ENCODE results near the gene TMEM255B. TPM values are rescaled to one million over a fixed set of nuclear protein-coding genes. Genes with fewer than 3 reads are reported as not detected.
A peak's percentile ranks its signal among the peaks of the same experiment; 100 is the strongest.
"Not testable (repeated sequence)": the region's sequence is repeated elsewhere in the genome, so short reads cannot be mapped to it uniquely, and the experiment has no call there.

The TMEM255B gene
- polyA plus RNA-seq, 2 donors = 3.1 to 6.8 TPM

DNA sequence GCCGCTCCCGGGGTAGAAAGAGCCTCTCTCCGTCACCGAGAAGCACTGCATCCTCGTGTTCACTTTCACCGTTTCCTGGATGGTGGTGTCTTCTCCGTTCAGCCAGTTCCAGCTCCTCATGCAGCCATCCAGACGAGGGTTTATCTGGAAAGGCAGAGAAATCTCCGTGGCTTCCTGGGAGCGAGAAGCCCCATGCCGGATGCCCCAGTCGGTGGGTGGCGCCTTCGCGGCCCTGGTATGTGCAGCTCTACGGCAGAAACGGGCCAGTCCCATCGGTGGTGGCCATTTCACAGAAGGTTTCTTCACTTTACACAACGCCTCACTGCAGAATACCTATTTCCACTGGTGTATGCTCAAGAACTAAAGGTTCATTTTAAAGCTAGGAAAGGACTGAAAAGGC is 68.0 kb downstream of the TMEM255B start:
- Histone ChIP-seq H3K9me3 (ENCODE audit: control insufficient read depth in 2 of 2, insufficient read depth in 1 of 2, low read depth in 1 of 2, low read length in 1 of 2) (no peaks in the 10 kb centered on the region), H3K36me3 (ENCODE audit: control insufficient read depth in 2 of 2, insufficient read depth in 2 of 2, low read length in 1 of 2) (peaks cover 3 to 45% of the 10 kb centered on the region in 2 donors), H3K4me3 (ENCODE audit: low read depth in 1 of 2, low read length in 2 of 2) (no peak overlapping the region), H3K27me3 (ENCODE audit: control insufficient read depth in 1 of 2, insufficient read depth in 2 of 2, low read length in 2 of 2) (no peaks in the 10 kb centered on the region), H3K27ac (ENCODE audit: low read depth in 2 of 2, low read length in 1 of 2) (no peak overlapping the region), H3K4me1 (ENCODE audit: control insufficient read depth in 2 of 2, insufficient read depth in 2 of 2, low read length in 1 of 2) (peaks cover 0 to 3% of the 10 kb centered on the region in 2 donors)
- 92 to 93% methylated on average over 19 of the region's 19 CpGs for whole genome bisulfite sequencing, 2 donors

DNA sequence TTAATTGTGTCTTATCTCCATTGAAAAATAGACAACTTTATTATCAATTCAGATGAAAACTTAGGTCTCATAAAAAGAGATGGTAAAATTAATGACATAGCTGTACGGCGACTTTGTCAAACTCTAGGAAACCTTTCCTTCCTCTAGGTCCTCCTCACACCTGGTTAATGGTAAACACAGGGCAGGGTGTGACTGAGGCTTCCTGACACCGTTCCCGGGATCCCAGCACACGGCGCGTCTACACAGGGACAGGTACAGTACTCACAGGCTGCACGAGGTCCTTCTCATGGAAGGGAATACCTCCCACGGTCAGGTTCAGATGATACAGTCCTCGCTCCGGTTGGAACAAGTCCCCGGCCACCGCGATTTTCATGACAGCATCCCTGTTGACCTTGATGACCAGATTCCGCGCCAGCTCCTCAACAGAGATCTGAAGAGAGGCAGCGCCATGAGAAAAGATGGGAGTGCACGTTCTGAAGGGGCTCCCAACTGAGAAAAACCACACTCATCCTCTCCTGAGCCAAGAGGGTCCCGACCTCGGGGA is 69.3 kb downstream of the TMEM255B start:
- 95 to 96% methylated on average over 20 of the region's 20 CpGs for WGBS, 2 donors
- Histone ChIP-seq H3K9me3 (ENCODE audit: control insufficient read depth in 2 of 2, insufficient read depth in 1 of 2, low read depth in 1 of 2, low read length in 1 of 2) (no peaks in the 10 kb centered on the region), H3K36me3 (ENCODE audit: control insufficient read depth in 2 of 2, insufficient read depth in 2 of 2, low read length in 1 of 2) (peaks cover 3 to 45% of the 10 kb centered on the region in 2 donors), H3K27me3 (ENCODE audit: control insufficient read depth in 1 of 2, insufficient read depth in 2 of 2, low read length in 2 of 2) (no peaks in the 10 kb centered on the region), H3K4me1 (ENCODE audit: control insufficient read depth in 2 of 2, insufficient read depth in 2 of 2, low read length in 1 of 2) (no peaks in the 10 kb centered on the region), H3K27ac (ENCODE audit: low read depth in 2 of 2, low read length in 1 of 2) (no peak overlapping the region), H3K4me3 (ENCODE audit: low read depth in 1 of 2, low read length in 2 of 2) (no peak overlapping the region)

DNA sequence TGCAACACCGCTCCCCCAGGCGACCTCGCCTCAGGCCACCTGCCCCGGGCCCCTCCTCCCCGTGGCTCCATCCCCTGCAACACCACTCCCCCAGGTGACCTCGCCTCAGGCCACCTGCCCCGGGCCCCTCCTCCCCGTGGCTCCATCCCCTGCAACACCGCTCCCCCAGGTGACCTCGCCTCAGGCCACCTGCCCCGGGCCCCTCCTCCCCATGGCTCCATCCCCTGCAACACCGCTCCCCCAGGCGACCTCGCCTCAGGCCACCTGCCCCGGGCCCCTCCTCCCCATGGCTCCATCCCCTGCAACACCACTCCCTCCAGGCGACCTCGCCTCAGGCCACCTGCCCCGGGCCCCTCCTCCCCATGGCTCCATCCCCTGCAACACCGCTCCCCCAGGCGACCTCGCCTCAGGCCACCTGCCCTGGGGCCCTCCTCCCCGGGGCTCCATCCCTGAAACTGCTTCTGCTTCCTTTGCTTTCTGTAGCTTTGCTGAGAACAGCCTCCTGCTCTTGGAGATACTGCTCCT is 71.5 kb downstream of the TMEM255B start:
- 84 to 92% methylated on average over 8 to 22 of the region's 22 CpGs for WGBS, 2 donors
- not testable (repeated sequence) for H3K27me3 ChIP-seq (ENCODE audit: control insufficient read depth in 1 of 2, insufficient read depth in 2 of 2, low read length in 2 of 2); H3K4me1 ChIP-seq (ENCODE audit: control insufficient read depth in 2 of 2, insufficient read depth in 2 of 2, low read length in 1 of 2); H3K27ac ChIP-seq (ENCODE audit: low read depth in 2 of 2, low read length in 1 of 2); H3K9me3 ChIP-seq (ENCODE audit: control insufficient read depth in 2 of 2, insufficient read depth in 1 of 2, low read depth in 1 of 2, low read length in 1 of 2); H3K4me3 ChIP-seq (ENCODE audit: low read depth in 1 of 2, low read length in 2 of 2)
- H3K36me3 ChIP-seq (ENCODE audit: control insufficient read depth in 2 of 2, insufficient read depth in 2 of 2, low read length in 1 of 2) = peaks cover 3 to 54% of the 10 kb centered on the region in 2 donors

DNA sequence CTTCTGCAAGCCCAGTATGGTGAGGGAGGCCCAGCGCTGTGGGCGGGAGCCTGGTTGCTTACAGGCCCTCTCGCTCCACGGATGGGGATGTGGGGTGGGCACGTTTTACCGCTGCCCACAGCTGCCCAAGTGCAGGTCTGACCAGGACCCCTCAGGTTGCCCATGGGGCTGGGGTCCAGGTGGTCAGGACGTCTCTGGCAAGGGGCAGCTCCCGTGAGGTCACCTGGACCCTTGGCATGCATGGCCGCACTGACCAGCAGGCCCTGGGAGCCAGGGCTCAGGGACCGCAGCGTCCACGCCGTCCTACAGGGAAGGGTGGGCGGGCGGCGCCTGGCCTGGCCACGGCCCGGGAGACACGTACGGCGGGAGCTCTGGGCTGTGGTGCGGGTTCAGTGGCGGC is 72.0 kb downstream of the TMEM255B start:
- Histone ChIP-seq H3K4me3 (ENCODE audit: low read depth in 1 of 2, low read length in 2 of 2) (no peak overlapping the region), H3K27ac (ENCODE audit: low read depth in 2 of 2, low read length in 1 of 2) (no peak overlapping the region), H3K36me3 (ENCODE audit: control insufficient read depth in 2 of 2, insufficient read depth in 2 of 2, low read length in 1 of 2) (peaks cover 3 to 54% of the 10 kb centered on the region in 2 donors), H3K9me3 (ENCODE audit: control insufficient read depth in 2 of 2, insufficient read depth in 1 of 2, low read depth in 1 of 2, low read length in 1 of 2) (no peaks in the 10 kb centered on the region), H3K27me3 (ENCODE audit: control insufficient read depth in 1 of 2, insufficient read depth in 2 of 2, low read length in 2 of 2) (no peaks in the 10 kb centered on the region), H3K4me1 (ENCODE audit: control insufficient read depth in 2 of 2, insufficient read depth in 2 of 2, low read length in 1 of 2) (peaks cover 0 to 2% of the 10 kb centered on the region in 2 donors)
- 88 to 91% methylated on average over 23 of the region's 23 CpGs for WGBS, 2 donors

DNA sequence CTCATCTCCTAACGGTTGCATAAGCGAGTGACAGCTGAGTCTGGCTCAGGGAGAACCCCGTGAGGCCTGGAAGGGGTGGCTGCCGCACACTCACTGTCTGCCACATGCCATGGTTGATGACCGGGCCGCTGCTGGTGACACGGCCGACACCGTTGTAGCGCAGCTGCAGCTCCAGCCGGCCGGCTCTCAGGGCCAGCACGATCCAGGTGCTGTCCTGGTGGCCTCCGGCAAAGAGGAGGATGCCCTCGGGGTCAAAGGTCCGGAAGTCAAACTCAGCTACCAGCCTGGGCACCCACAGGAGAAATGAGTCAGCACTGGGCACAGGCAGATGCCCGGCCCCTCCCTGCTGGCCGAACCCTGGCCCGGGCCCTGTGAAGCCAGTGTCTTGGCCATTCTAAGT is 73.2 kb downstream of the TMEM255B start:
- Histone ChIP-seq H3K4me1 (ENCODE audit: control insufficient read depth in 2 of 2, insufficient read depth in 2 of 2, low read length in 1 of 2) (peaks cover 2 to 5% of the 10 kb centered on the region in 2 donors), H3K27me3 (ENCODE audit: control insufficient read depth in 1 of 2, insufficient read depth in 2 of 2, low read length in 2 of 2) (no peaks in the 10 kb centered on the region), H3K36me3 (ENCODE audit: control insufficient read depth in 2 of 2, insufficient read depth in 2 of 2, low read length in 1 of 2) (peaks cover 3 to 47% of the 10 kb centered on the region in 2 donors), H3K4me3 (ENCODE audit: low read depth in 1 of 2, low read length in 2 of 2) (no peak overlapping the region), H3K27ac (ENCODE audit: low read depth in 2 of 2, low read length in 1 of 2) (no peak overlapping the region), H3K9me3 (ENCODE audit: control insufficient read depth in 2 of 2, insufficient read depth in 1 of 2, low read depth in 1 of 2, low read length in 1 of 2) (no peaks in the 10 kb centered on the region)
- 82 to 87% methylated on average over 19 of the region's 19 CpGs for WGBS, 2 donors

DNA sequence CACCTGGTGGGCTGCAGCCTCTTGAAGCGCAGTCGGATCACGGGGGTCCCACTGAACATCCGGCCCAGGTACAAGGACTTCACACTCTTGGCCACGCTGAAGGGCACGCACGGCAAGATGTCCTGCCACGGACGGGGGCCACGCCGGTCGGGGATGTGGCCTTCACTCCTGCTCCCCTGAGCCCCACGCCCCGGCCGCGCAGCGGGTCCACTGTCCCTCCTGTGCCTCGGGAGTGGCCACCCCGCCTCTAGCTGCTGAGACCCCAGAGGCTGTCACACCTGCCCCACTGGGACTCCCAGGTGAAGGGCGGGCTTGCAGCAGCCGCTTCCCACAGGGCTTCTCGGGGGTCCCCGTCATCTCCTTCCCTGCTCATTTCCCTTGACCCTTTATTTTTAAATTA is 73.6 kb downstream of the TMEM255B start:
- Histone ChIP-seq H3K9me3 (ENCODE audit: control insufficient read depth in 2 of 2, insufficient read depth in 1 of 2, low read depth in 1 of 2, low read length in 1 of 2) (no peaks in the 10 kb centered on the region), H3K4me1 (ENCODE audit: control insufficient read depth in 2 of 2, insufficient read depth in 2 of 2, low read length in 1 of 2) (peaks cover 2 to 9% of the 10 kb centered on the region in 2 donors), H3K4me3 (ENCODE audit: low read depth in 1 of 2, low read length in 2 of 2) (no peak overlapping the region), H3K27ac (ENCODE audit: low read depth in 2 of 2, low read length in 1 of 2) (no peak overlapping the region), H3K36me3 (ENCODE audit: control insufficient read depth in 2 of 2, insufficient read depth in 2 of 2, low read length in 1 of 2) (peaks cover 0 to 42% of the 10 kb centered on the region in 2 donors), H3K27me3 (ENCODE audit: control insufficient read depth in 1 of 2, insufficient read depth in 2 of 2, low read length in 2 of 2) (no peaks in the 10 kb centered on the region)
- 94 to 95% methylated on average over 23 of the region's 23 CpGs for WGBS, 2 donors

DNA sequence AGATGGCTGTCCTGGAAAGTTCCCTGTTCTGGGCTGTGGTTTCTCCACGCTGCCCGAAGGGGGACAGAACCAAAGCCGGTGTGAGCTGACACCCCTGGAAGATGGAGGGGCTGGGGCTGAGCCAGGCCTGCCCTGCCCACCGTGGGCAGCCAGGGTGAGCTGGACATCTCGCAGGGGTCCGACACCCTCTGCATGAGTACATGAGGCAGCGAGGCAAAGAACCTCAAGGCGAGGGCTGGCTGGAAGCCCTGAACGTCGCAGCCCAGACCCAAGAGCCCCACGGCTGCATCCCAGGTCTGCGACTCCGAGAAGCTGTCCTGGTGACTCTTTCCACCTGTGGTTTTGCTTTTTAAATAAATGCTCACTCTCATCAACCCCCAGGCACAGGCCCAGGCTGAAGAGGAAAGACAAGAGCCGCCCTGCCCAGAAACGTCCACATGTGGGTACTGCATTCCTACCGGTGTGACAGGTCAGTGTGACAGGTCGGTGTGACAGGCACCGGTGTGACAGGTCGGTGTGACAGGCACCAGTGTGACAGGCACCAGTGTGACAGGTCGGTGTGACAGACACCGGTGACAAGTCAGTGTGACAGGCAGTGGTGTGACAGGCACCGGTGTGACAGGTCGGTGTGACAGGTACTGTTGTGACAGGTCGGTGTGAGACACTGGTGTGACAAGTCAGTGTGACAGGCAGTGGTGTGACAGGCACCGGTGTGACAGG is 74.2 kb downstream of the TMEM255B start:
- peaks cover 7 to 16% of the 10 kb centered on the region in 2 donors for H3K4me1 ChIP-seq (ENCODE audit: control insufficient read depth in 2 of 2, insufficient read depth in 2 of 2, low read length in 1 of 2)
- 90 to 93% methylated on average over 25 of the region's 25 CpGs for WGBS, 2 donors
- H3K36me3 ChIP-seq (ENCODE audit: control insufficient read depth in 2 of 2, insufficient read depth in 2 of 2, low read length in 1 of 2) = peaks cover 0 to 42% of the 10 kb centered on the region in 2 donors

DNA sequence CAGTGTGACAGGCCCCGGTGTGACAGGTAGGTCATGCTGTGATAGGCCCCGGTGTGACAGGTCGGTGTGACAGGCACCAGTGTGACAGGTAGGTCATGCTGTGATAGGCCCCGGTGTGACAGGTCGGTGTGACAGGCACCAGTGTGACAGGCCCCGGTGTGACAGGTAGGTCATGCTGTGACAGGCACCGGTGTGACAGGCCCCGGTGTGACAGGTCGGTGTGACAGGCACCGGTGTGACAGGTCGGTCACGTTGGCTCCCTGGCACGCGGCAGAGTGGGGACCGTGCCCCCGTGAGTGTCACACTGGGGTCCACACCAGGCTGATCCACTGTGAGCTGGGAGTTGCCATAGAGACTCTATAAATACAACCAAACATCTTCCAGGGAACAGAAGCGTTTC is 75.0 kb downstream of the TMEM255B start:
- H3K36me3 ChIP-seq (ENCODE audit: control insufficient read depth in 2 of 2, insufficient read depth in 2 of 2, low read length in 1 of 2) = peaks cover 0 to 40% of the 10 kb centered on the region in 2 donors
- peak overlapping the region in 1 of 2 donors; percentile 1 for H3K27ac ChIP-seq (ENCODE audit: low read depth in 2 of 2, low read length in 1 of 2)
- WGBS, 2 donors = 78 to 85% methylated on average over 17 of the region's 17 CpGs

More for the DNA sequence above, 74.2 kb downstream of the TMEM255B start:
- Histone ChIP-seq H3K4me3 (ENCODE audit: low read depth in 1 of 2, low read length in 2 of 2) (no peak overlapping the region), H3K27ac (ENCODE audit: low read depth in 2 of 2, low read length in 1 of 2) (no peak overlapping the region), H3K27me3 (ENCODE audit: control insufficient read depth in 1 of 2, insufficient read depth in 2 of 2, low read length in 2 of 2) (no peaks in the 10 kb centered on the region), H3K9me3 (ENCODE audit: control insufficient read depth in 2 of 2, insufficient read depth in 1 of 2, low read depth in 1 of 2, low read length in 1 of 2) (no peaks in the 10 kb centered on the region)

DNA sequence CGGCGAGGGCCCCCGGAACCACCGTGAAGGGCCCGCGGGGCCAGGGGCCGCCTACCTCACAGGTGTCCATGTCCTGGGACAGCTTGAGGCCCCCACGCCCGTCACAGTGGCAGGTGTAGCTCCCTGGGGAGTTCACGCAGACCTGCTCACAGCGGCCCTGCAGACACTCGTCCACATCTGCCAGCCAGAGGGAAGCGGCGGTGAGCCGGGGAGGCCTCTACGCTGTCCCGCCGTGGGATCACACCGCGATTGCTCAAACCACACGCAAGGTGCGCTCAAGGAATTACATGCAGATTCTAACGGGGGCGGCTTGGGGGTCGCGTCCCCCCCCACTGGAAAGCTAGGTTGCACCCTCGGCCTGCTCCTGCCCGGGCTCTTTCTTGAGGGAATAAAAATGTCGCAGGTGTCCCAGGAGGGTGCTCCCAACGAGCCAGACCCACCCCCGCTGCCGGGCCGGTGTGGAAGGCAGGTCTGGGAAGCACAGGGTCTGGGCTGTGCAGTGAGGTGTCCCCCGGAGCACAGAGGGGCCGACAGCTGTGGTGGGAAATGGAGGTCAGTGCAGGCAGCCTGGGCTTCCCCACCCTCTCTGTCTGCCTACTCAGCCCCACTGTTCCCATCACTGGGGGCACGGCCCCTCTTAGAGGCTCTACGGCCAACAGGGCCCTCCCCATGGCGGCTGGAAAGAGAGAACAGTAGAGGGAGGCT is 75.6 kb downstream of the TMEM255B start:
- Histone ChIP-seq H3K27me3 (ENCODE audit: control insufficient read depth in 1 of 2, insufficient read depth in 2 of 2, low read length in 2 of 2) (no peaks in the 10 kb centered on the region), H3K27ac (ENCODE audit: low read depth in 2 of 2, low read length in 1 of 2) (peak overlapping the region in 1 of 2 donors; percentile 1), H3K9me3 (ENCODE audit: control insufficient read depth in 2 of 2, insufficient read depth in 1 of 2, low read depth in 1 of 2, low read length in 1 of 2) (no peaks in the 10 kb centered on the region), H3K36me3 (ENCODE audit: control insufficient read depth in 2 of 2, insufficient read depth in 2 of 2, low read length in 1 of 2) (peaks cover 0 to 40% of the 10 kb centered on the region in 2 donors), H3K4me3 (ENCODE audit: low read depth in 1 of 2, low read length in 2 of 2) (no peak overlapping the region), H3K4me1 (ENCODE audit: control insufficient read depth in 2 of 2, insufficient read depth in 2 of 2, low read length in 1 of 2) (peaks cover 14 to 28% of the 10 kb centered on the region in 2 donors)
- 88 to 91% methylated on average over 38 of the region's 38 CpGs for WGBS, 2 donors

More for the DNA sequence above, 75.0 kb downstream of the TMEM255B start:
- H3K9me3 ChIP-seq (ENCODE audit: control insufficient read depth in 2 of 2, insufficient read depth in 1 of 2, low read depth in 1 of 2, low read length in 1 of 2); H3K27me3 ChIP-seq (ENCODE audit: control insufficient read depth in 1 of 2, insufficient read depth in 2 of 2, low read length in 2 of 2); H3K4me3 ChIP-seq (ENCODE audit: low read depth in 1 of 2, low read length in 2 of 2): not testable (repeated sequence)
- H3K4me1 ChIP-seq (ENCODE audit: control insufficient read depth in 2 of 2, insufficient read depth in 2 of 2, low read length in 1 of 2) = peaks cover 13 to 23% of the 10 kb centered on the region in 2 donors

Measured in esophagus (tissue), 2 donors.